ENCODE measurements around the gene KLF12.

KLF12 gene

GRCh38 chr13:74103970-74104555 lies 30.1 kb downstream of the KLF12 start:
- no peak for TF ChIP-seq CTCF (IDR thresholded peaks at IDR 0.05; ENCODE audit: insufficient read depth, low read length, poor library complexity, severe bottlenecking)
- no peak for TF ChIP-seq EZH2phosphoT487 (conservative IDR thresholded peaks at IDR 0.05; ENCODE audit: low read length)
- Histone ChIP-seq H4K20me1 (ENCODE audit: low read depth, low read length) (no peaks in the 10 kb centered on the region; the same call in 1 of the 2 replicates), H3F3A (ENCODE audit: insufficient read depth) (no peaks in the 10 kb centered on the region), H3K9me2 (replicated peaks; ENCODE audit: insufficient read depth, low read length) (no peaks in the 10 kb centered on the region), H3K27ac (ENCODE audit: low read depth, low read length) (no peak overlapping the region), H3K9me3 (ENCODE audit: insufficient read depth, low read length) (no peaks in the 10 kb centered on the region), H3K4me2 (ENCODE audit: low read depth, low read length, poor library complexity, severe bottlenecking) (no peak overlapping the region), H3K4me3 (ENCODE audit: insufficient read depth, low read length, poor library complexity, severe bottlenecking) (no peak overlapping the region), H3K36me3 (ENCODE audit: low read length) (no peaks in the 10 kb centered on the region), H2AFZ (ENCODE audit: low read depth, low read length, severe bottlenecking) (no peak overlapping the region), H3K79me2 (ENCODE audit: insufficient read depth, low read length) (0 out of 2 replicates have a peak, but pooled peaks cover 6% of the 10 kb centered on the region), H3K27me3 (ENCODE audit: low read length) (no peaks in the 10 kb centered on the region), H3K9ac (ENCODE audit: low read length) (no peak overlapping the region)

GRCh38 chr13:74103196-74103595 lies 31.0 kb downstream of the KLF12 start:
- Histone ChIP-seq H3K9me3 (ENCODE audit: insufficient read depth, low read length) (no peaks in the 10 kb centered on the region), H3K27ac (ENCODE audit: low read depth, low read length) (no peak overlapping the region), H3K27me3 (ENCODE audit: low read length) (no peaks in the 10 kb centered on the region), H4K20me1 (ENCODE audit: low read depth, low read length) (peaks cover 2% of the 10 kb centered on the region; the same call in 1 of the 2 replicates), H3K9ac (ENCODE audit: low read length) (no peak overlapping the region), H3K79me2 (ENCODE audit: insufficient read depth, low read length) (0 out of 2 replicates have a peak, but pooled peaks cover 6% of the 10 kb centered on the region), H2AFZ (ENCODE audit: low read depth, low read length, severe bottlenecking) (no peak overlapping the region), H3K36me3 (ENCODE audit: low read length) (no peaks in the 10 kb centered on the region), H3K4me2 (ENCODE audit: low read depth, low read length, poor library complexity, severe bottlenecking) (no peak overlapping the region), H3K4me3 (ENCODE audit: insufficient read depth, low read length, poor library complexity, severe bottlenecking) (no peak overlapping the region), H3F3A (ENCODE audit: insufficient read depth) (no peaks in the 10 kb centered on the region), H3K9me2 (replicated peaks; ENCODE audit: insufficient read depth, low read length) (no peaks in the 10 kb centered on the region)
- no peak for TF ChIP-seq EZH2phosphoT487 (conservative IDR thresholded peaks at IDR 0.05; ENCODE audit: low read length)
- TF ChIP-seq CTCF (IDR thresholded peaks at IDR 0.05; ENCODE audit: insufficient read depth, low read length, poor library complexity, severe bottlenecking), result no peak

- no peaks in the 10 kb centered on the region for H3K9me3 ChIP-seq (ENCODE audit: insufficient read depth, low read length)
- TF ChIP-seq CTCF (IDR thresholded peaks at IDR 0.05; ENCODE audit: insufficient read depth, low read length, poor library complexity, severe bottlenecking), result no peak
- no peak for TF ChIP-seq EZH2phosphoT487 (conservative IDR thresholded peaks at IDR 0.05; ENCODE audit: low read length)
- no peak overlapping the region for H3K4me3 ChIP-seq (ENCODE audit: insufficient read depth, low read length, poor library complexity, severe bottlenecking)
- H3F3A ChIP-seq (ENCODE audit: insufficient read depth), result no peaks in the 10 kb centered on the region
- H4K20me1 ChIP-seq (ENCODE audit: low read depth, low read length), result peaks cover 5% of the 10 kb centered on the region; the same call in 1 of the 2 replicates
- no peaks in the 10 kb centered on the region for H3K36me3 ChIP-seq (ENCODE audit: low read length)
- no peak overlapping the region for H3K9ac ChIP-seq (ENCODE audit: low read length)
- peaks cover 10% of the 10 kb centered on the region; the same call in 1 of the 2 replicates for H3K79me2 ChIP-seq (ENCODE audit: insufficient read depth, low read length)
- no peak overlapping the region for H2AFZ ChIP-seq (ENCODE audit: low read depth, low read length, severe bottlenecking)
- H3K27me3 ChIP-seq (ENCODE audit: low read length), result no peaks in the 10 kb centered on the region
- no peaks in the 10 kb centered on the region for H3K9me2 ChIP-seq (replicated peaks; ENCODE audit: insufficient read depth, low read length)
- no peak overlapping the region for H3K27ac ChIP-seq (ENCODE audit: low read depth, low read length)
- no peak overlapping the region for H3K4me2 ChIP-seq (ENCODE audit: low read depth, low read length, poor library complexity, severe bottlenecking)
Measured at GRCh38 chr13:74102691-74103090, 31.5 kb downstream of the KLF12 start.

All from SU-DHL-6 (cell line).